GM12878 (cell line): Measurements from ENCODE around the gene RIC3. TPM values are rescaled to one million over a fixed set of nuclear protein-coding genes. Genes with fewer than 3 reads are reported as not detected.

Source experiments
- ATAC-seq: fragments of 200-7000 bp; cut with Tn5 transposase; 3 replicates; pipeline ENCODE4 v1.9.1; 2020; ENCODE audit warnings: mild to moderate bottlenecking, moderate library complexity
- BruUV-seq: library from RNA; stranded (reverse); fragments of 400-500 nt; replicated peaks from 2 replicates; lab custom pipeline; 2021; lab: Mats Ljungman, UMichigan
- CTCF ChIA-PET: fragments of 300-600 bp; sonication (Branson Sonifier 250); formaldehyde crosslinking; extraction: SDS; loops from one replicate; lab custom pipeline; 2021; ENCODE audit warnings: inconsistent platforms; lab: Yijun Ruan, JAX
- POLR2A ChIA-PET: fragments of 350-600 bp; formaldehyde crosslinking; extraction: SDS; loops from one replicate; lab custom pipeline; 2021; ENCODE audit warnings: inconsistent platforms; lab: Charles Lee
- RAD21 ChIA-PET: fragments of 300-600 bp; sonication (Branson Sonifier 250); formaldehyde crosslinking; loops from one replicate; lab custom pipeline; 2023; ENCODE audit warnings: antibody characterized with exemption; ENCODE audit not compliant: unreplicated experiment; lab: Charles Lee
- SMC1A ChIA-PET: fragments of 300-600 bp; sonication (Branson Sonifier 250); formaldehyde crosslinking; loops from one replicate; lab custom pipeline; 2023; ENCODE audit not compliant: unreplicated experiment, uncharacterized antibody; lab: Charles Lee
- DNase-seq: peaks from one replicate; pipeline ENCODE4 v3.0.0-alpha.2; 2011; ENCODE audit warnings: low read depth, low spot score
- FAIRE-seq: peaks from 3 replicates; lab custom pipeline; 2011; peaks lifted over from hg19 to GRCh38; lab: Jason Lieb, UNC
- H2AFZ ChIP-seq: 2 replicates; pipeline ENCODE4 v1.6.0; 2011; ENCODE audit warnings: low read depth, low read length, control low read depth; ENCODE audit not compliant: control insufficient read depth
- H3K27ac ChIP-seq: 2 replicates; pipeline ENCODE4 v1.5.1; 2011; ENCODE audit warnings: control low read depth; ENCODE audit not compliant: control insufficient read depth, insufficient read depth
- H3K27me3 ChIP-seq, 2 experiments: replicated peaks in 1 of 2; 2 replicates each; pipeline versions ENCODE4 v1.6.0 to v1.6.1; 2011; ENCODE audit warnings: low read length in 1 of 2; ENCODE audit not compliant: control insufficient read depth in 2 of 2, insufficient read depth in 2 of 2
- H3K36me3 ChIP-seq, 2 experiments: 2 replicates each; pipeline ENCODE4 v1.5.1; 2011; ENCODE audit warnings: low read length in 1 of 2; ENCODE audit not compliant: control insufficient read depth in 2 of 2, insufficient read depth in 2 of 2
- H3K4me1 ChIP-seq: 2 replicates; pipeline ENCODE4 v1.6.1; 2011; ENCODE audit warnings: mild to moderate bottlenecking, low read length, moderate library complexity, mixed read lengths; ENCODE audit not compliant: control insufficient read depth, insufficient read depth
- H3K4me2 ChIP-seq: 2 replicates; pipeline ENCODE4 v1.6.0; 2011; ENCODE audit warnings: control low read depth; ENCODE audit not compliant: control insufficient read depth, insufficient read depth
- H3K4me3 ChIP-seq: fragments of 200-600 bp; sonication (generic); 2 replicates; pipeline ENCODE4 v1.5.1; 2016
- H3K79me2 ChIP-seq: 2 replicates; pipeline ENCODE4 v1.6.0; 2011; ENCODE audit warnings: low read length; ENCODE audit not compliant: control insufficient read depth, insufficient read depth
- H3K9ac ChIP-seq: 2 replicates; pipeline ENCODE4 v1.8.0; 2011; ENCODE audit warnings: low read length, control low read depth, mixed read lengths; ENCODE audit not compliant: control insufficient read depth, insufficient read depth
- H3K9me3 ChIP-seq: replicated peaks from 3 replicates; pipeline ENCODE4 v1.5.1; 2011; ENCODE audit warnings: mild to moderate bottlenecking, low read length; ENCODE audit not compliant: control insufficient read depth, insufficient read depth
- H4K20me1 ChIP-seq: 2 replicates; pipeline ENCODE4 v1.6.0; 2011; ENCODE audit not compliant: control insufficient read depth, insufficient read depth
- BMI1 ChIP-seq: fragments of 450-650 bp; IDR thresholded peaks from 2 replicates; pipeline ENCODE4 v1.6.1; 2016; ENCODE audit warnings: mild to moderate bottlenecking, moderate library complexity, borderline replicate concordance
- CHD4 ChIP-seq: fragments of 200-600 bp; sonication (generic); IDR thresholded peaks from 2 replicates; pipeline ENCODE4 v1.6.1; 2016; ENCODE audit warnings: mild to moderate bottlenecking
- GABPA ChIP-seq: IDR thresholded peaks from 2 replicates; pipeline ENCODE4 v1.6.1; 2014; ENCODE audit warnings: antibody characterized with exemption, low read depth, mild to moderate bottlenecking, inconsistent platforms
- JUNB ChIP-seq: IDR thresholded peaks from 2 replicates; pipeline ENCODE4 v1.6.1; 2016; ENCODE audit warnings: antibody characterized with exemption, mild to moderate bottlenecking
- NFIC ChIP-seq: IDR thresholded peaks from 2 replicates; pipeline ENCODE4 v1.6.1; 2012; ENCODE audit warnings: low read depth, mild to moderate bottlenecking, inconsistent platforms, low read length, moderate library complexity
- PAX5 ChIP-seq: IDR thresholded peaks from 2 replicates; pipeline ENCODE4 v1.6.1; 2011; ENCODE audit warnings: low read depth, low read length, borderline replicate concordance
- POLR2AphosphoS5 ChIP-seq: IDR thresholded peaks from 2 replicates; pipeline ENCODE4 v1.6.1; 2011; ENCODE audit warnings: mild to moderate bottlenecking, low read length, inconsistent platforms
- RELA ChIP-seq: fragments of 450-650 bp; IDR thresholded peaks from 2 replicates; pipeline ENCODE4 v1.8.0; 2014; ENCODE audit warnings: borderline replicate concordance; ENCODE audit not compliant: partially characterized antibody
- WRNIP1 ChIP-seq: IDR thresholded peaks from 2 replicates; pipeline ENCODE4 v1.6.1; 2011; ENCODE audit warnings: low read depth, low read length, improper control_type of control experiment, borderline replicate concordance
- ZNF274 ChIP-seq: IDR thresholded peaks from one replicate; pipeline ENCODE4 v1.8.0; 2011; ENCODE audit not compliant: insufficient read length, insufficient read depth
- ZSCAN29 ChIP-seq: fragments of 450-650 bp; IDR thresholded peaks from 2 replicates; pipeline ENCODE4 v1.6.1; 2017; ENCODE audit warnings: mild to moderate bottlenecking, moderate library complexity
- WGBS: methylation state at CpG from one replicate; pipeline ENCODE4 v1.1.6; 2016; ENCODE audit warnings: low lambda C conversion rate; ENCODE audit not compliant: insufficient replicate concordance, insufficient coverage; ENCODE audit errors: missing lambda C conversion rate; 5-methylcytosine and 5-hydroxymethylcytosine counted together
- in situ Hi-C: fragments of 300-500 bp; cut with MboI; formaldehyde crosslinking; loops from 9 replicates; pipeline ENCODE4 v1.14.3; 2018; ENCODE audit warnings: mixed read lengths
- intact Hi-C: fragments of 100-400 bp; cut with micrococcal nuclease; formaldehyde crosslinking; loops from one replicate; pipeline ENCODE4 v1.14.2; 2022; ENCODE audit not compliant: unreplicated experiment
- polyA plus RNA-seq, 11 experiments: library from polyadenylated mRNA; depleted of rRNA in 4 of 11; unstranded in 6 of 11; stranded (reverse) in 5 of 11; fragments of >200 nt; fragmentation: Nextera tagmentation in 4 of 11; fragmentation: Illumina TruSeq in 1 of 11; extraction: Ambion mirVana in 4 of 11; extraction: Trizol in 1 of 11; gene quantifications; 1 replicate in 1 of 11; 2 replicates in 10 of 11; pipeline versions ENCODE4 v1.2.1 to v1.2.3, GENCODE V29; 2011 to 2016; ENCODE audit warnings: inconsistent platforms in 2 of 11, missing spikeins in 2 of 11, low read depth in 1 of 11
- total RNA-seq, 4 experiments: library from RNA; depleted of rRNA in 3 of 4; stranded (reverse); fragments of >200 nt in 3 of 4; fragmentation: Illumina TruSeq in 1 of 4; extraction: Trizol in 1 of 4; gene quantifications; 2 replicates each; pipeline versions ENCODE4 v1.2.1 to v1.2.3, GENCODE V29; 2013 to 2021
- TF ChIP-seq, protein P1 (sequence below): IDR thresholded peaks from 2 replicates; pipeline ENCODE4 v1.6.1; 2012; ENCODE audit warnings: low read length, inconsistent platforms

Gene RIC3
- total and polyA plus RNA-seq, 10 of the 15 experiments (the other 5 are each of a cell fraction or from before 2014, with no cell fraction given): 0.90 to 8.9 (median 2.2) TPM

DNA sequence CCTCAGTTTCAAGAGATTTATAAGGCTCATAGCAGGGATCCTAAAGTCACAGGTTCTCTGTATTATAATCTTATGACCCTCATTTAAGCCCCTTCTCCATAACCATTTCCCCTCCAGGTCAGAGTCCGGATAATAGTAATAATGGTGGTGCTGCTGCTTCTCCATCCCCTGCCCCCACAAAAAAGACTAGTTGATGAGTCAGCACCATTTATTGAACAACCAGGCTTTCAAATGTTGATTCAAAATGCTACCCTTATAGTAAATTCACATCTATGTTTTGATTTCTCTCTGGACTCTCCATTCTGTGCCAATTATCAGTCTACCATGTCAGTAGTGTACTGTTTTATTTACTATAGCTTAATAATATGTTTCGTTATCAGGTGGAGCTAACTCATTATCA is 17.6 kb upstream of the RIC3 start:
- Histone ChIP-seq H2AFZ (no peak overlapping the region), H3K27me3 (no peaks in the 10 kb centered on the region), H3K79me2 (no peaks in the 10 kb centered on the region), H4K20me1 (no peaks in the 10 kb centered on the region)
- intact Hi-C loops: no loop called here
- in situ Hi-C loops: no loop called here
- DNase-seq: no peak
- ATAC-seq: no peak
- TF ChIP-seq NFIC (no peak), JUNB (no peak), POLR2AphosphoS5 (no peak), GABPA (no peak), BMI1 (no peak), ZNF274 (no peak), PAX5 (no peak), CHD4 (no peak), ZSCAN29 (no peak), WRNIP1 (no peak), RELA (no peak)
- TF ChIP-seq, protein P1, sequence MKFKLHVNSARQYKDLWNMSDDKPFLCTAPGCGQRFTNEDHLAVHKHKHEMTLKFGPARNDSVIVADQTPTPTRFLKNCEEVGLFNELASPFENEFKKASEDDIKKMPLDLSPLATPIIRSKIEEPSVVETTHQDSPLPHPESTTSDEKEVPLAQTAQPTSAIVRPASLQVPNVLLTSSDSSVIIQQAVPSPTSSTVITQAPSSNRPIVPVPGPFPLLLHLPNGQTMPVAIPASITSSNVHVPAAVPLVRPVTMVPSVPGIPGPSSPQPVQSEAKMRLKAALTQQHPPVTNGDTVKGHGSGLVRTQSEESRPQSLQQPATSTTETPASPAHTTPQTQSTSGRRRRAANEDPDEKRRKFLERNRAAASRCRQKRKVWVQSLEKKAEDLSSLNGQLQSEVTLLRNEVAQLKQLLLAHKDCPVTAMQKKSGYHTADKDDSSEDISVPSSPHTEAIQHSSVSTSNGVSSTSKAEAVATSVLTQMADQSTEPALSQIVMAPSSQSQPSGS: no peak
- TF ChIP-seq, all 136 proteins: peak for 0
- RAD21 ChIA-PET: interaction anchor here (1.7 kb wide), 1 partner anchor 9 kb away, joined by 3 read pairs; no protein-coding TSS in a partner anchor
- no peaks in the 10 kb centered on the region for H3K9me3 ChIP-seq
- no peaks in the 10 kb centered on the region for H3K36me3 ChIP-seq
- POLR2A ChIA-PET: no interaction called here
- BruUV-seq: no TSS peak
- CTCF ChIA-PET: interaction anchor here (1.1 kb wide), 1 partner anchor 8 kb away, joined by 3 read pairs; no protein-coding TSS in a partner anchor
- whole genome bisulfite sequencing: 58% methylated on average over 2 of the region's 2 CpGs
- no peak overlapping the region for H3K27ac ChIP-seq
- no peak overlapping the region for H3K9ac ChIP-seq
- FAIRE-seq: peak; percentile 13
- H3K4me3 ChIP-seq: no peak overlapping the region
- no peaks in the 10 kb centered on the region for H3K4me1 ChIP-seq
- SMC1A ChIA-PET: interaction anchor here (1.1 to 2.2 kb wide), 2 partner anchors 9 to 421 kb away, joined by 3 to 5 read pairs; no protein-coding TSS in a partner anchor
- H3K4me2 ChIP-seq: no peak overlapping the region
